H9 (cell line): Measurements from ENCODE around the gene TPSB2. TPM values are rescaled to one million over a fixed set of nuclear protein-coding genes. Genes with fewer than 3 reads are reported as not detected.

Experiments used
- DNase-seq: peaks from one replicate; pipeline ENCODE4 v3.0.0-alpha.2; 2017
- H2AFZ ChIP-seq: one replicate; pipeline ENCODE4 v1.6.1; 2013; ENCODE audit warnings: mild to moderate bottlenecking, low read length, control low read depth, moderate library complexity
- H2AK5ac ChIP-seq: 2 replicates; pipeline ENCODE4 v1.6.1; 2013; ENCODE audit warnings: low read length, control low read depth, mixed read lengths; ENCODE audit not compliant: insufficient read length
- H2BK120ac ChIP-seq: one replicate; pipeline ENCODE4 v1.6.1; 2013; ENCODE audit warnings: low read depth, mild to moderate bottlenecking, low read length, control low read depth, inconsistent platforms; ENCODE audit not compliant: poor library complexity, severe bottlenecking
- H2BK12ac ChIP-seq: 2 replicates; pipeline ENCODE4 v1.6.1; 2013; ENCODE audit warnings: low read length, control low read depth, mixed read lengths, low read depth; ENCODE audit not compliant: insufficient read length
- H2BK15ac ChIP-seq: 2 replicates; pipeline ENCODE4 v1.6.1; 2013; ENCODE audit warnings: low read depth, low read length, control low read depth
- H2BK20ac ChIP-seq: one replicate; pipeline ENCODE4 v1.6.1; 2013; ENCODE audit warnings: low read depth, mild to moderate bottlenecking, low read length, control low read depth, inconsistent platforms; ENCODE audit not compliant: poor library complexity, severe bottlenecking
- H2BK5ac ChIP-seq: 2 replicates; pipeline ENCODE4 v1.6.1; 2013; ENCODE audit warnings: low read length, control low read depth, mixed read lengths; ENCODE audit not compliant: insufficient read length
- H3K14ac ChIP-seq: 2 replicates; pipeline ENCODE4 v1.6.1; 2013; ENCODE audit warnings: low read length, control low read depth; ENCODE audit not compliant: insufficient read depth
- H3K18ac ChIP-seq: 2 replicates; pipeline ENCODE4 v1.6.1; 2013; ENCODE audit warnings: low read depth, mild to moderate bottlenecking, mixed read lengths, low read length, control low read depth; ENCODE audit not compliant: insufficient read length
- H3K23ac ChIP-seq: 2 replicates; pipeline ENCODE4 v1.6.1; 2013; ENCODE audit warnings: low read length, control low read depth, mixed read lengths, low read depth; ENCODE audit not compliant: insufficient read length
- H3K23me2 ChIP-seq: 2 replicates; pipeline ENCODE4 v1.6.1; 2013; ENCODE audit warnings: low read depth, mild to moderate bottlenecking, mixed read lengths, low read length, control low read depth; ENCODE audit not compliant: insufficient read length, poor library complexity, severe bottlenecking
- H3K27ac ChIP-seq: 2 replicates; pipeline ENCODE4 v1.5.1; 2013; ENCODE audit warnings: low read length, control low read depth, mixed read lengths, low read depth; ENCODE audit not compliant: insufficient read length
- H3K27me3 ChIP-seq: 2 replicates; pipeline ENCODE4 v1.6.1; 2013; ENCODE audit warnings: low read length, control low read depth, inconsistent platforms; ENCODE audit not compliant: insufficient read depth
- H3K4ac ChIP-seq: 2 replicates; pipeline ENCODE4 v1.6.1; 2013; ENCODE audit warnings: low read depth, mild to moderate bottlenecking, control low read depth, inconsistent platforms, low read length, moderate library complexity
- H3K4me1 ChIP-seq: 2 replicates; pipeline ENCODE4 v1.6.1; 2013; ENCODE audit warnings: low read length, control low read depth, inconsistent platforms; ENCODE audit not compliant: insufficient read depth
- H3K4me2 ChIP-seq: 2 replicates; pipeline ENCODE4 v1.6.1; 2013; ENCODE audit warnings: low read length, control low read depth, mixed read lengths; ENCODE audit not compliant: insufficient read length, insufficient read depth
- H3K56ac ChIP-seq: 2 replicates; pipeline ENCODE4 v1.6.1; 2013; ENCODE audit warnings: low read depth, mild to moderate bottlenecking, mixed read lengths, low read length, control low read depth; ENCODE audit not compliant: insufficient read length
- H3K79me1 ChIP-seq: 2 replicates; pipeline ENCODE4 v1.6.1; 2013; ENCODE audit warnings: low read depth, mild to moderate bottlenecking, moderate library complexity, low read length, control low read depth, inconsistent platforms; ENCODE audit not compliant: insufficient read depth, poor library complexity, severe bottlenecking
- H3K79me2 ChIP-seq: 2 replicates; pipeline ENCODE4 v1.6.1; 2013; ENCODE audit warnings: low read length, control low read depth, inconsistent platforms; ENCODE audit not compliant: insufficient read depth
- H3K9ac ChIP-seq: 2 replicates; pipeline ENCODE4 v1.6.1; 2013; ENCODE audit warnings: low read length, control low read depth, mixed read lengths; ENCODE audit not compliant: insufficient read length; ENCODE audit errors: extremely low read depth
- H3K9me3 ChIP-seq: one replicate; pipeline ENCODE4 v1.6.1; 2013; ENCODE audit warnings: low read depth, low read length, inconsistent platforms; ENCODE audit not compliant: control insufficient read depth
- H3T11ph ChIP-seq: one replicate; pipeline ENCODE4 v1.6.1; 2013; ENCODE audit warnings: mild to moderate bottlenecking, low read length, control low read depth, inconsistent platforms
- H4K20me1 ChIP-seq: one replicate; pipeline ENCODE4 v1.6.1; 2013; ENCODE audit not compliant: control insufficient read depth, insufficient read length, insufficient read depth
- H4K5ac ChIP-seq: 2 replicates; pipeline ENCODE4 v1.6.1; 2013; ENCODE audit warnings: low read depth, mild to moderate bottlenecking, mixed read lengths, low read length, control low read depth; ENCODE audit not compliant: insufficient read length
- H4K8ac ChIP-seq: replicated peaks from 2 replicates; pipeline ENCODE4 v1.6.1; 2013; ENCODE audit warnings: low read length, control low read depth, mixed read lengths, low read depth; ENCODE audit not compliant: insufficient read length
- H4K91ac ChIP-seq: 2 replicates; pipeline ENCODE4 v1.6.1; 2013; ENCODE audit warnings: low read depth, mild to moderate bottlenecking, moderate library complexity, mixed read lengths, low read length, control low read depth; ENCODE audit not compliant: insufficient read length
- H3K27ac Mint-ChIP-seq, 3 experiments: 2 replicates in 2 of 3; 3 replicates in 1 of 3; pipeline ENCODE4 v1.8.0; 2020 to 2021; ENCODE audit warnings: mixed read lengths in 3 of 3, mild to moderate bottlenecking in 1 of 3, moderate library complexity in 1 of 3
- H3K27me3 Mint-ChIP-seq: 2 replicates; pipeline ENCODE4 v1.8.0; 2021; ENCODE audit warnings: low read depth, mild to moderate bottlenecking, moderate library complexity, mixed read lengths
- H3K36me3 Mint-ChIP-seq, 3 experiments: 2 replicates in 2 of 3; 3 replicates in 1 of 3; pipeline ENCODE4 v1.8.0; 2020 to 2021; ENCODE audit warnings: low read depth in 3 of 3, mixed read lengths in 3 of 3; ENCODE audit not compliant: insufficient read depth in 1 of 3
- H3K4me1 Mint-ChIP-seq, 2 experiments: 2 replicates each; pipeline ENCODE4 v1.8.0; 2020; ENCODE audit warnings: mixed read lengths in 2 of 2
- H3K4me3 Mint-ChIP-seq, 2 experiments: 2 replicates in 1 of 2; 3 replicates in 1 of 2; pipeline ENCODE4 v1.8.0; 2020 to 2021; ENCODE audit warnings: mild to moderate bottlenecking in 2 of 2, mixed read lengths in 2 of 2, moderate library complexity in 1 of 2
- H3K9me3 Mint-ChIP-seq, 2 experiments: 2 replicates in 1 of 2; 3 replicates in 1 of 2; pipeline ENCODE4 v1.8.0; 2020; ENCODE audit warnings: mild to moderate bottlenecking in 2 of 2, mixed read lengths in 2 of 2, moderate library complexity in 1 of 2
- CTCF ChIP-seq: fragments of 200-600 bp; sonication (generic); conservative IDR thresholded peaks from 3 replicates; pipeline ENCODE4 v1.8.0; 2021; ENCODE audit warnings: antibody characterized with exemption, mild to moderate bottlenecking
- WGBS: extraction: QIAGEN DNeasy Blood & Tissue Kit; methylation state at CpG from one replicate; pipeline ENCODE4 v1.1.7; 2013; ENCODE audit warnings: missing lambda C conversion rate, low lambda C conversion rate, mixed read lengths; ENCODE audit not compliant: insufficient read length; ENCODE audit errors: extremely low coverage; 5-methylcytosine and 5-hydroxymethylcytosine counted together
- total RNA-seq: library from RNA; stranded (reverse); gene quantifications from 2 replicates; pipeline ENCODE4 v1.2.1, GENCODE V29; 2021

The TPSB2 gene
- total RNA-seq, 1 experiment from 2014 or later, result not detected

- Histone ChIP-seq H3T11ph (no peak overlapping the region), H2BK12ac (no peak overlapping the region), H3K9ac (no peak overlapping the region), H3K27me3 (no peaks in the 10 kb centered on the region), H3K18ac (no peak overlapping the region), H3K79me2 (no peaks in the 10 kb centered on the region), H3K79me1 (no peaks in the 10 kb centered on the region), H2BK5ac (no peak overlapping the region), H4K91ac (no peak overlapping the region), H4K20me1 (peaks cover 3% of the 10 kb centered on the region), H3K4me1 (no peaks in the 10 kb centered on the region), H3K9me3 (no peaks in the 10 kb centered on the region), H3K4ac (no peak overlapping the region), H4K5ac (no peak overlapping the region), H3K23ac (no peak overlapping the region), H3K14ac (no peak overlapping the region; the same call in 1 of the 2 replicates), H3K4me2 (no peak overlapping the region), H3K56ac (no peak overlapping the region), H2AFZ (no peak overlapping the region), H2BK15ac (no peak overlapping the region; the same call in 1 of the 2 replicates), H3K27ac (no peak overlapping the region), H4K8ac (no peak overlapping the region), H2BK120ac (no peak overlapping the region), H3K23me2 (no peaks in the 10 kb centered on the region), H2BK20ac (no peak overlapping the region), H2AK5ac (no peak overlapping the region)
- Mint-ChIP-seq H3K4me3 (no peak overlapping the region), H3K27ac (no peak overlapping the region), H3K4me1 (no peaks in the 10 kb centered on the region), H3K36me3 (peaks cover 2 to 29% (median 23%) of the 10 kb centered on the region in 3 experiments; a peak in 6 of 7 replicates), H3K27me3 (no peaks in the 10 kb centered on the region), H3K9me3 (no peaks in the 10 kb centered on the region)
- no peak for TF ChIP-seq CTCF
- no peak for DNase-seq
- WGBS, result no CpG with 5 or more reads among the region's 12 CpGs
These were observed 13.7 kb downstream of the TPSB2 start for GRCh38 chr16:1216296-1216619.
